Measurements from ENCODE around the gene CACNA1B. TPM values are rescaled to one million over a fixed set of nuclear protein-coding genes. Genes with fewer than 3 reads are reported as not detected.

Gene CACNA1B
- polyA plus RNA-seq, 2 of the 4 experiments (the other 2 are of a cell fraction): 0.03 to 0.06 TPM

- TF ChIP-seq HES2 (IDR thresholded peaks at IDR 0.05) (no peak), USF2 (IDR thresholded peaks at IDR 0.05) (no peak), HMGXB4 (CRISPR knock-in tag; IDR thresholded peaks at IDR 0.05; ENCODE audit: borderline replicate concordance) (no peak), HOXB13 (CRISPR knock-in tag; IDR thresholded peaks at IDR 0.05; ENCODE audit: low read depth) (no peak)
Measured at GRCh38 chr9:137833721-137834613, 43.6 kb upstream of the CACNA1B start (continued).

- DNase-seq (ENCODE audit: low read depth in 1 of 2, low spot score in 1 of 2) (no peak), ATAC-seq (no peak), FAIRE-seq (no peak)
- WGBS (ENCODE audit: missing lambda C conversion rate): 95% methylated on average over 53 of the region's 66 CpGs
- Histone ChIP-seq H3K4me1 (no peaks in the 10 kb centered on the region), H3K4me3 (no peak overlapping the region), H3K9me3 (no peaks in the 10 kb centered on the region), H3K27ac (no peak overlapping the region), H3K4me2 (no peak overlapping the region)
- POLR2A ChIA-PET: no interaction called here
- TF ChIP-seq, protein P1, sequence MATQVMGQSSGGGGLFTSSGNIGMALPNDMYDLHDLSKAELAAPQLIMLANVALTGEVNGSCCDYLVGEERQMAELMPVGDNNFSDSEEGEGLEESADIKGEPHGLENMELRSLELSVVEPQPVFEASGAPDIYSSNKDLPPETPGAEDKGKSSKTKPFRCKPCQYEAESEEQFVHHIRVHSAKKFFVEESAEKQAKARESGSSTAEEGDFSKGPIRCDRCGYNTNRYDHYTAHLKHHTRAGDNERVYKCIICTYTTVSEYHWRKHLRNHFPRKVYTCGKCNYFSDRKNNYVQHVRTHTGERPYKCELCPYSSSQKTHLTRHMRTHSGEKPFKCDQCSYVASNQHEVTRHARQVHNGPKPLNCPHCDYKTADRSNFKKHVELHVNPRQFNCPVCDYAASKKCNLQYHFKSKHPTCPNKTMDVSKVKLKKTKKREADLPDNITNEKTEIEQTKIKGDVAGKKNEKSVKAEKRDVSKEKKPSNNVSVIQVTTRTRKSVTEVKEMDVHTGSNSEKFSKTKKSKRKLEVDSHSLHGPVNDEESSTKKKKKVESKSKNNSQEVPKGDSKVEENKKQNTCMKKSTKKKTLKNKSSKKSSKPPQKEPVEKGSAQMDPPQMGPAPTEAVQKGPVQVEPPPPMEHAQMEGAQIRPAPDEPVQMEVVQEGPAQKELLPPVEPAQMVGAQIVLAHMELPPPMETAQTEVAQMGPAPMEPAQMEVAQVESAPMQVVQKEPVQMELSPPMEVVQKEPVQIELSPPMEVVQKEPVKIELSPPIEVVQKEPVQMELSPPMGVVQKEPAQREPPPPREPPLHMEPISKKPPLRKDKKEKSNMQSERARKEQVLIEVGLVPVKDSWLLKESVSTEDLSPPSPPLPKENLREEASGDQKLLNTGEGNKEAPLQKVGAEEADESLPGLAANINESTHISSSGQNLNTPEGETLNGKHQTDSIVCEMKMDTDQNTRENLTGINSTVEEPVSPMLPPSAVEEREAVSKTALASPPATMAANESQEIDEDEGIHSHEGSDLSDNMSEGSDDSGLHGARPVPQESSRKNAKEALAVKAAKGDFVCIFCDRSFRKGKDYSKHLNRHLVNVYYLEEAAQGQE (IDR thresholded peaks at IDR 0.05): no peak
- TF ChIP-seq NPAS2 (CRISPR knock-in tag; IDR thresholded peaks at IDR 0.05; ENCODE audit: borderline replicate concordance) (no peak), MYC (IDR thresholded peaks at IDR 0.05; ENCODE audit: borderline replicate concordance, low read length) (no peak), USF2 (IDR thresholded peaks at IDR 0.05) (no peak), CBX8 (IDR thresholded peaks at IDR 0.05) (no peak), EHMT2 (IDR thresholded peaks at IDR 0.05; ENCODE audit: low read depth) (no peak), POLR2A (IDR thresholded peaks at IDR 0.05; ENCODE audit: low read length) (no peak), FOSL2 (IDR thresholded peaks at IDR 0.05) (no peak), FOSL2 (CRISPR knock-in tag; IDR thresholded peaks at IDR 0.05) (no peak), CEBPB (IDR thresholded peaks at IDR 0.05) (no peak), KDM5A (IDR thresholded peaks at IDR 0.05) (no peak)
- CTCF ChIA-PET: interaction anchor here (1.0 kb wide), 1 partner anchor 11 kb away, joined by 3 read pairs; no protein-coding TSS in a partner anchor
Measured at GRCh38 chr9:137834846-137835546, 42.6 kb upstream of the CACNA1B start.
